Activated CD8-positive, alpha-beta memory T cell treated with anti-CD3 and anti-CD28 coated beads, Interleukin-2, amount 50 U/mL, for 48 hours (primary cell): Measurements from ENCODE around the gene ARR3.
"Not testable (repeated sequence)": the region's sequence is repeated elsewhere in the genome, so short reads cannot be mapped to it uniquely, and the experiment has no call there.

Experiments
- DNase-seq: peaks from one replicate; pipeline ENCODE4 v3.0.0-alpha.2; 2020

ARR3 gene

DNA sequence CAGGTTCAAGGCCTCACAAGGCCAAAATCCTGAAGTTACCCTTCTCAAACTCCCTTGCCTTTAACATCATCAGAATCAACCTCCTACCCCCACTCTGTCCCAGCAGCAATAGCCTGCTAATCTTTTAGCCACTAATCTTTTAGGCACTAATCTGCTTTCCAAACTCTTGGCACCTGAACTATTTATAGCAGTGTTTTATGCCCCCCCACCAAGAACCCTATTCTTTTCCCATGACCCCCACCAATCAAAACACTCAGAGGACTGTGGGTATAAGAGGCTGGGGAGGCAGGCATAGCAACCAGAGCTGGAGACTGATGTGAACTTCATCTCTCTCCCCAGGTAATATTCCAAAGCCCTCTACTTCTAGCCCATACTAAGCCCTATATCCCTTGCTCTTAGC, at the start of gene ARR3:
Gene ARR3 (plus strand): TSS at position 301 of the 400 bp plus-strand sequence. CDS start 1,052 bp downstream, outside the sequence.
- no peak for DNase-seq

DNA sequence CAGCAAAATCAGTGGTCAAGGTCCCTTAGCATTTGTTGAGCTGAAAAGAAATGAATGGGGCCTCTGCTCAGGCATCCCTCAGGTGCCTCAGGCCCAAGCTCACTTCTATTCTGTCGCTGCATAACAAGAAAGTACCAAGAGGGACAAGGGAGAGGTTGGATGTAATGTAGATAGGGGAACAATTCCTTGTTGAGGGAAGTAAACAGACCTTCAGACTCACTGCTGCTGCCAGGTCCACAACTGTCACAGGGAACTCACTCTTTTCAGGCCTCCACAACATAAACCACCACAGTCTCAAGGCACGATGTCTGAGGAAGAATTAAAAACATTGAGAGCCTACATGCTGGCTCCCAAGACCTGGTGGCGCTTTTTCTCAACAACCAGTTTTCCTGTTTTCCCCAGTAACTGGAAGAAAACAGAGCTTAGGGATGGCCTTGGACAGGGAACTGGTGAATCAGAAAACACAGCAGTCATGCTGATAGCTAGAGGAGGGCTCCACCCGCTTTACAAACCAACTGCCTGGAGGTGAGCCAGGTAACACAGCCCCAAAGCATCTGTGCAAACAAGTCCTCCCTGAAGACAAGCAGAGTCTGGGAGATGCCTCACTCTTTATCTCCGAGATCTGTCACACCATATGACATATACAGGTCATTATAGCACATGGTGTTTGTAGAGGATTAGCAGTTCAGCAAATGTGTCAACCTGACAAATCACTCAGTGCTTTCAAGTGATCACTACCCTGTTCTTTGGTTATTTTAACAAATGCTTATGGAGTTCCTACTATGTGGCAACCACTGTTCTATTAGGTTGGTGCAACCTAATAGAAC, 48.0 kb upstream of the ARR3 start:
- DNase-seq = no peak

DNA sequence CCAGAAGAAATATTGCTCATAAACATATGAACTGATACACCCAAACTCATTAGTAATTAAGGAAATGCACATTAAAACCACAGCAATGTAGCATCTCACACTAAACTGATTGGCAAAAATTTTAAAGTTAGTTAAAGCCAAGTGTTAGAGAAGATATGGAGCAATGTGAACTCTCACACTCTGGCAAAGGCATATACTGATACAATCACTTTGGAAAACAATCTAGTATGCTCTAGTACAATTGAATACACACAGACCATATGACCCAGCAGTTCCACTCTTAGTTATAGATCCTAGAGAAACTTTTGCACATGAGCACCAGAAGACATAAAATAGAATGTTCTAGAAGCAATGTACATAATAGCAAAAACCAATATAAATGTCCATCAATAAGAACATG, 42.1 kb upstream of the ARR3 start:
- DNase-seq = no peak

DNA sequence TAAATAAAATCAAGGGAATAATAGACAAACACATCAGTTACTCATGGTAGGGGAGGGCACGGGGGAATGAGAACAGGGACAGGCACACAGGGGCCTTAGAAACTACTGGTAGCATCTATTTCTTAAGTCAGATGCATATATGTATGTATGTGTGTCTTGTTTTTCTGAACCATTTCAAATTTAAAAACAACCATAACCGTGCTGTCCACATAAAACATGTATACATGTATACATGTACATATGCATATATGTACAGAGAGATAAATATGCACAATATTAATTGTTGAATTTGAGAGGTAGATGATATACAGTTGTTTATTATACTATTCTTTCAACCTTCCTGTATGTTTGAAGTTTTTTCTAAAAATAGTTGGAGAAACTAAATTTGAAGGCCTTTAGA, 41.4 kb upstream of the ARR3 start:
- DNase-seq = no peak

DNA sequence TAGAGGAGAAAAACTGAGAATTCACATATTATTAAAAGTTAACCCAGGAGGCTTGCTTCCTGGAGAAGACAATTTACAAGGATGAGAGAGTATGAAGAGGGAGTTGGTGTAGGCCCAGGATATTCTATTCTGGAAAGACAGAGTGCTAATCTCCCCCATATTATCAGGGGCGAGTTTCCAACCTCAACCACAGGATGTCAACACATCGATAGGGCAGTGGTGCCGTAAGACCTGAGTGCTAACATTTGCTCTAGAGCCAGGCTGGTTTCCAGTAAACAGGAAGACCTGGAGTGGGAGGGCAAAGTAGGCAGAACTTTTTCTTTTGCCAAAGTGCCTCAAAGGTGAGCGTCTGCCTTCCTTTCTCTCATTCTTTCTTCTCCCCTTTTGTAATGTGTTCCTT, 36.5 kb upstream of the ARR3 start:
- DNase-seq = no peak

DNA sequence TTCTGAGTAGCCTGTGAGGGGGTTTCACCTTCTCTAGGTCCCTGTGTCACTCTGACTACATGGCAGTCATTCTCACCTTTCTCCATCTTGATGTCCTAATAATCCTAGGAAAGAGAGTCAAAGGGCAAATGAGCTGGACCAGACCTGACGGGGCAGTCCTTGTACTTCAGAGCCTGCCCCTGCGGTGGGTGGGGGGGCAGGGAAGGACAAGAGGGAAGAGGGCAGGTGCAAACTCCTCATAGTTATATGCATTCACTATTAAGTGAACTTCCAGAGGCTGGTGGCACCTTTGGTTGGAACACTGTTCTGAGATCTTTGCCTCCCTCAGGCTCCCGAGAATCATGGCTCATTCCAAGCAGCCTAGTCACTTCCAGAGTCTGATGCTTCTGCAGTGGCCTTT, 33.8 kb upstream of the ARR3 start, which contains the start of gene AWAT1:
Gene AWAT1 (plus strand): TSS at position 301 of the 400 bp plus-strand sequence. CDS start 41 bp downstream, at position 342.
- DNase-seq = no peak

DNA sequence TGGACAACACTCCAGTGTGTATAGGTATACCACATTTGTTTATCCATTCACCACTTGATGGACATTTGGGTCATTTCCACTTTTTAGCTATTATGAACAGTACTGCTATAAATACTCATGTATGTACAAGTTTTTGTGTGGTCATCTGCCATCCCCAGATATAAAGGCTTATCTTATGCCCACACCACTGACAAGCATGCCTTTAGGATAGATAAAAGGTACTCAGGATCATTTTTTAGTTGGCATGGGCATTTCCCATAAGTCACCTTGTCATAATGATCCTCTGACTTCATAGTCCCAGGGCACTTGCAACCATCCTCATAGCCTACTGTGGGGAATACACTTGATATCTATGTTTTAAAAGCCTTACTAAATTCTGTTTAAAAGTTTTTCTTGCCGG, 27.4 kb upstream of the ARR3 start:
- DNase-seq = no peak

DNA sequence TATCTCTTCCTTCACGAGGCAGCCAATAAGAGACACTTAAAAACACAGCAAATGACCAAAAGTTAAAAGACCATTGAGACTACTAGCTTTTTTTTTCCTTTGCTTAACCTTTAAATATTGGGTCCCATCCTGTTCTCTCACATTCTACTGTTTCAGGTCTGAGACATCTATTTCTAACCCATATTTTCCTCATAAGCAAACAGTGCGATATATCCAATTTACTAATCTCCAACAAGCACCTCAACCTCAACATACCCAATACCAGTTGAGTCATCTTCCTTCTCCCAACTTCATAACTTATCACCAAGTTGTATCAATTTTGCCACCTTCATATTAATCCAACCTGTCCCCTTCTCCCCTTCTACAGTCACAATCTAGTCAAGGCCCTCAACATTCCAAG, 26.6 kb upstream of the ARR3 start:
- DNase-seq = no peak

DNA sequence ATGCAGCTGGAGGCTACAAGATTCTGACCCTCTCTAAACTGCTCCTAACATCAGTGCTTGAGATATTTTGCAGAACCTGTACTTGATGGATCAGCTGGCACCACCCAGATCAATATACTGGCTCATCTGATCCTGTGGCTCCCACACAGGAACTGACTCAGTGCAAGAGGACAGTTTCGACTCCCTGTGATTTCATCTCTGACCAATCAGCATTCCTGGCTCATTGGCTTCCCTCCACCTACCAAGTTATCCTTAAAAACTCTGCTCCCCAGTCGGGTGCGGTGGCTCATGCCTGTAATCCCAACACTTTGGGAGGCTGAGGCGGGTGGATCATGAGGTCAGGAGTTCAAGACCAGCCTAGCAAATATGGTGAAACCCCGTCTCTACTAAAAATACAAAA, 24.5 kb upstream of the ARR3 start:
- not testable (repeated sequence) for DNase-seq

DNA sequence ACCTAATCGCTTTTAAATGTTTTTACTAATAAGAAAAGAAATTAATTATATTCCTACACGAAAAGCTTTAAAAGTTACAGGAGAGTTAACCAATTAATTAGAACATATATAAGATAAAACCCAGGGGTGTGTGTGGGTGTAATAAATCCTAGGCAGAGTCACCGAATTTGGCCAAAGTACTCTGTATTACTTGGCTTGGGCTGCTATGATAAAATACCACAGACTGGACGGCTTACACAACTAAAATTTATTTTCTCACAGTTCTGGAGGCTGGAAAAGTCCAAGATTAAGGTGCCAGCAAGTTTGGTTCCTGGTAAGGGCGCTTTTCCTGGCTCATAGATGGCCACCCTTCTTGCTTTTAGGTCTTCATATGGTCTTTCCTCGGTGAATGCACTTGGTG, 23.3 kb upstream of the ARR3 start:
- no peak for DNase-seq

DNA sequence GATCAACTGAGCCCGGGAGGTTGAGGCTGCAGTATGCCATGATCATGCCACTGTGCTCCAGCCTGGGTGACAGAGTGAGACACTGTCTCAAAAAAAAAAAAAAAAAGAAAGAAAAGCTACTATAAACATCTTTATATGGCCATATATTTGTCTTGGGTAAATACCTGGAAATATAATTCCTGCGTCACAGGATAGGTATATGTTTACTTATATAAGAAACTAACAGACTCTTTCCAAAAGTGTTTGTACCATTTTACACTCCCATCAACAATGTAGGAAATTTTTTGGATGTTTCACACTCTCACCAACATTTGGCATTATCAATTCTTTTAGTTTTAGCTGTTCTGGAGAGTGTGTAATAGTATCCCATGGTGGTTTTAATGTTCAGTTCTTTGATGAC, 20.9 kb upstream of the ARR3 start:
- no peak for DNase-seq

DNA sequence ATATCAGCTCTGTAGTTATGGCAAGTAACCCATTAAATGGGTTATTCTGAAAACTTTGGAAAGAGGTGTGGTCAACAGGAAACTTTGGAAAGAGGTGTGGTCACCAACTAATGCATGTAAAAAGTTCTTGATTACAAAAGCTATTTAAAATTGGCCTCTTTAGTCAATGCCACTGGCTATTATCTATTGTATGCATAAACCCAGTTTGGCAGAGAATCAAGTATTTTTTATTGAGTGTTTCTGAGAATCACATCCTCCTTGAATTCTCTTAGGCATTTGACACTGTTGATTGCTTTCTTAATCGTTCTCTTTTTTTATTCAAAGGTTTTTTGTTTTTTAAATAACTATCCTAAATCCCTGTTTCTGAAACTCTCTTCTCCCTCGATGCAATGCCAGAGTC, 15.6 kb upstream of the ARR3 start:
- no peak for DNase-seq

DNA sequence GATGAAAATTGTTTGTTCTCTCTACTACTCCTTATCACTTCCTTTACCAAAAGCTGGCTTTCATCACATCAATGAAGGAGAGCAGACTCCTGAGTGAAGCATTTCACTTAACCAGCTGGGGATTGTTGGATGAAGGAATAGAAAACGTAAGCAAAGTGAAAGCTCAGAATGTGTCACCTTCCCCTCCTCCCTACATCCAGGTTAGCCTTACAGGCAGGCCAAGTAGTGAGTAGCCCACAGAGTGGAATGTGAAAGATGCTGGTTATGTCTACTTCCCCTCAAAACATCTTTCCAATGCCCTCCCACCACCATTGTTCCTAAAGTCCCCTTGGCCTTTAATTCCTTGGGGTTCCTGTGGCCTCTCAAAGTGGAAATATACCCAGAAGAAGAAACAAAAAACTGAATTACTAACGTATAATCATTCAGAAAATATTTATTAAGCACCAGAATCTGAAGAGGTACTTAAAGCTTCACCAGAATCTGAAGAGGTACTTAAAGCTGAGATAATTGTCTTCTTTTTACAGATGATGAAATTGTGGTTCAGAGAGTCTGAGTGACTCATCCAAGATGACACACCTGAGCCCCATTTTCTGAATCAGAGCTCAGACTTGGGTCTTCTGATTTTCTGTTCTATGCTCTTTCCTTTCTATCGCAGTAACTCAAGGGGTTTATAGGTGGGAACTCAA, 14.6 kb upstream of the ARR3 start:
- no peak for DNase-seq

DNA sequence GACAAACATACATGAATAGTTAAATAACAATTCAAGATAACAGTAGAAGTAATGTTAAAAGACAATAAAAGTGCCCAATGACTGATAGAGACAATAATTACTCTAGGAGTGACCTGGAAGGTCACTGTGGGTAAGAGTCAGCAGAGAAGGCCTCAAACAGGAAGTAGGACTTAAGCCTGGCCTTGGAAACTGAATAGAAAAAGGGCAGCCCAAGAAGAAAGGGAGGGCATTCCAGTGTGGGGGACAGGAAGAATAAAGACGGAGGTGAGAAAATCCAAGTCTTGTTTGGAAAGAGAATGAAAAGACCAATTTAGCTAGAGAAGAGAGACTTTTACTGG, 14.1 kb upstream of the ARR3 start:
- no peak for DNase-seq

DNA sequence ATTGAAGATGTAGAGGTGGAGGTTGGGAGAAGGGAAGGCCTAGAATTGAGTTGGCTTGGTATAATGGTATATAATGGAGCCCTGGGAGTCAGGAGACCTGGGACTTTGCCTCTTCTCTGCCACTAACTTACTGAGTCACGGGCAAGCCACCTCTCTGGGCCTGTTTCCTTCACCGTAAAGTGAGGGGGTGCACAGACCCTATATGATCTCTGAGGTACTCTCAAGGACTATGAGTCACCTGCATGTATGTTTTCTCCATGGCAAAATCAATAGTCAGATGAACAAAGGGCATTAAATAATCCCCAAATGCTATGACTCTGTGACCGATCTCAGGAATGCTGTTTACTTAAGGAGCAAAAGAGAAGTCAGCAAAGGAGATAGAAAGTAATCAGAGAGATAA, 13.2 kb upstream of the ARR3 start:
- DNase-seq = no peak

DNA sequence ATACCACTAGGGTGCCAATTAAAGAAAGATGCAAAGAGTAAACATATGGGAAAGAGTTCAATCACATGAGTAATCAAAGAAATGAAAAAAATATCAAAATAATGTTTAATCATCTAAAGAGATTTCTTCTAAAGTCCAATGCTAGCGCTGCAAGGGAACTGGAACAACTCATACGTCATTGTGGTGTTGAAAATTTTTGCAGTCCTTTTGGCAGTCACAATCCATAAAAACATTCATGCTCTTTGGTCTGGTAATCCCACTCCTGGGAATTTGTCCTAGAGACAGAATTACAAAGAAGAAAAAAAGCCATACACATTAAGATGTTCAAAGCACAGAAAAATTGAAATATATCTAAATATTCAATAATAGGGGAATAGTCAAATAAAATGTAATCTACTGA, 12.7 kb upstream of the ARR3 start:
- no peak for DNase-seq

DNA sequence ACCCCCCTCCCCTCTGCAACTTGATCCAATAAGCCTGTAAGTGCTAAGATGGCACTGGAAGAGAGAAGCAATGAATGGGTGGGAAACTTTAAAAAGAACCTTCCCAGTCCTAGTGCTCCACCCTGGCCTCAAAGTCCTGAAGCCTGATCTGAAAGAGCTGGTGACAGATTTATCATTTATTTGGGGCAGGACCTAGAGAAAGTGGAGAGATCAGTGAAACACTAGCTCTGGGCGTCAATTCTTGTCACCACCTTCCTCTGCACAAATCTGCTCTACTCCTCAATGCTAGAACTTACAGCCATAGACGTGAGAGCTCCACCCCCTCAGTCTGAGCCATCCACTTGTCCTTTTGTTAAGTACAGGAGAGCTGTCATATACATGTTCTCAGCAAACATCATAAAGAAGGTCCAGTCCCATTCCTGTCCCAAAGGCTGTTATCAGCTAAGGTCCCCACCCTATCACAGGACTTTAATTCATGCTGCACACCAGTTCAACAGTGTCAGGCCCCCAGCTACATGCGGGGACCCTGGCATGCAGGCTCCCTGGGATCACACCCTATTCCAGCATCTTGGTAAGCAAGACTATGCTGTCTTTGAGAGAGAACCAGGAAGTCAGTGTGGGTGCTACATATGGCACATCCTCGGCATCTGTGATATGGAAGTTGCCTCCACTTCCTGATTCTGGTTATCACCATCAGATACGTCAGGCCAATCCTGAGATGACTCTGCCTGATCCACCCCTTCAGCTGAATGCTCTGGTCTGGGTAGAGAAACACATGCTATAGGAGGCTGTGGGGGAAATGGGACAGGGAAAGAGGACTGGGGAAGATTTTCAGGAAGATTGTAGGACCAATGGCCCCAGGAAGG, 10.5 kb upstream of the ARR3 start:
- DNase-seq = no peak

DNA sequence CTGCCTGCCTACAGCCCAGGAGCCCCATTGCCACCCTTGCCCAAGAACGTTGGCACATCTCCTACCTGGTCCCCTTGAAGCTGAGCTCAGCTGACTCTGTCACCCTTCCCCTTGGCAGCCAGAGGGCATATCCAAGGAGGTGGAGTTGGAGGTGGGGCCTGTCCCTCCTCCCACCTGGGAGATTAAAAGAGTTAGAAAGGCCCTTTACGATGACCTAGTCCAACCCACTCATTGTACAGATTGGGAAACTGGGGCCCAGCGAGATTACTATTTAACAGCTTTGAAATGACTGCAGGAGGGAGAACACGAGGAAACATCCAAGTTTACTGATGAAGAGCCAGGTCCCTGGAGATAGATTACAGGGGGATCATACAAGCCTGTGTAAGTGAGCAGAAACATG, 8.0 kb upstream of the ARR3 start, which contains the start of gene P2RY4:
Gene P2RY4 (minus strand): TSS at position 101 of the 400 bp plus-strand sequence. CDS start 580 bp downstream, outside the sequence.
- no peak for DNase-seq

DNA sequence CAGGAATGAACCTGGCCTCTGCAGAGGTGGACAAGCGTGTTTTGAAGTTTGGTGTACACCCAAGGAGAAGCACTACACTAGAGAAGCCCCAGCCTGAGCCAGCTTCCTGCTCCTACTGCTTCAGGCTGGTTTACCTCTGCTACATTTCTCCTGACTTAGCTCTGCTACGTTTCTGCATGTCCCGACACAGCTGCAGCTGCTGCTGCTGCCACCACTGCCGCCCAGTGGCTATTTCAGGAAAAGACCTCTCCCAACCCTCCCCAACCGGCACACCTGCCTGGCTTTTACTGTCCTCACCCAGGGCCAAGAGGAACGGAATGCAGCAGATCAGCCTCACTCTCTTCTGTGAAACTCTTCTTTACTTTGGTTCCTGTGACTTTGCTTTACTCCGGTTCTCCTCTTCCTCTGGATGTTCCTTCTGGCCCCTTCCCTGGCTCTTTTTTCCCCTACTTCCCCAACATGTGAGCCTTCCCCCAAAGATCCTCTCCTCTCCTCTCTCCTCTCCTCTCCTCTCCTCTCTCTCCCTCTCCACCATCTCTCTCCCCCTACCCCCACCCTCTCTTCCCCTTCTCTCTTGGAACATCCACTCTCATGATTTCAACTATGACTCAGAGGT, 5.1 kb upstream of the ARR3 start:
- DNase-seq = peak; percentile 56

DNA sequence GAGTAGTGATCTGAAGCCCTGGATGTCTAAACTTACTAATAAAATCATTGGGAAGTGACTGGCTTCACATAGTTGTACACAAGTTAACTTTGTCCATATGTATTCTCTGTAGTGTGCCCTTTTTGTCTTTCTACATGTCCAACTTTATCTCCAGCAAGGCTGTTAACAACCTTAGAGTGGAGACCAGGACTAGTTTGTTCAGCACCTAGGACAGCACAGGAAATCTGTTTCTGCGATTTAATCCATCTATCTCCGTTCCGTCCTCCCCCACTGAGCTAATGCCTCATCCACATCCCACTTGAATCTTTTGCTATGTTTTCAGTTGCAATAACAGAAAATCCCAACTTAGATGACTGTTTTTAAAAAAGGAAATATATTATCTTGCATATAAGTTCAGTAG, 3.4 kb upstream of the ARR3 start:
- DNase-seq = no peak

DNA sequence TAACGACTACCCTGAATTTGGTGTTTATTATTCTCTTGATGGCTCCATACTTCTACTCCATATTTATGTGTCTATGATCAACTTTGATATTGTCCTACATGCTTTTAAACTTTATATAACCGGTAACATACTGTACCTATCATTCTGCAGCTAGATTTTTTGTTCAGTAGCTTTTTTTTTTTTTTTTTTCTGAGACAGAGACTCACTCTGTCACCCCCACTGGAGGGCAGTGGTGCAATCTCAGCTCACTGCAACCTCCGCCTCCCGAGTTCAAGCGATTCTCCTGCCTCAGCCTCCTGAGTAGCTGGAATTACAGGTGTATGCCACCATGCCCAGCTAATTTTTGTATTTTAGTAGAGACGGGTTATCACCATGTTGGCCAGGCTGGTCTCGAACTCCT, 5.9 kb downstream of the ARR3 start:
- not testable (repeated sequence) for DNase-seq

DNA sequence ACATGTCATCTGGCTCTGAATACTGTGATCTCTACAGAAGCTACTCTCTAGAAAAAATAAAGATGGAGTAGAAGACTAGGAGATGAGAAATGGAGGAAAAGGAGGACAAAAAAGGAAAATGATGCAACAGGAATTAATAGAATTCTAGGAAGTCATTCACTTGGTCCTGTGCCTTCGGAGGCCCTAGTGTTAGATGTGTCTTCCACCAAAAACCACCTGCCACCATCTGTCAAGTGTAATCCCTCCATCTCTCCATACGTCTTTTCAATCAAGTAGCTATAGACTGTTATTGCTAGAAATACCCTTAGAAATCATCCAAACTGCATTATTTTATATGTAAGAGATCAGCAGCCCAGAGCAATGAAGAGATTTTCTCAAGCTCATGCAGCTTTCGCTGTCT, 10.9 kb downstream of the ARR3 start:
- DNase-seq = no peak

DNA sequence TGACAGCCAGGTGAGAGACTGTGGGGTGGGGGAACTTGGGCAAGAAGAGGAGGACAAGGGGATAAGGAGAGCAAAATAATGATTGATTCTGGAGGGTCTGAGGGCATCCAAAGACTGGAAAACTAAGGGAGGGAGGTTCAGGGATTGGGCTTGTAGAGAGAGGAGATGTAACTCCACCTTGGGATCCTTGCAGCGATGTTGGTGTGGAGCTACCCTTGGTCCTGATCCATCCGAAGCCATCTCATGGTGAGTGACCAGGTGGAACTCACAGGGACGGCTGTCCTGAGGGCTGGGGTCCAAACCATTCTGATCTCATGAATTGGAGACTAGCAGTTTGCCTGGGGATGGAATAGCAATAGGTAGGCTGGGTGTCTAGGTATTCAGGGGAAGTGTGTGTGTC, 12.4 kb downstream of the ARR3 start:
- DNase-seq = no peak
